HG02970 (cell line): ENCODE results near the gene PEPD.
"Not testable (repeated sequence)": the region's sequence is repeated elsewhere in the genome, so short reads cannot be mapped to it uniquely, and the experiment has no call there.

Source experiments
- ATAC-seq: cut with Tn5 transposase; IDR thresholded peaks from one replicate; pipeline ENCODE4 v1.9.1; 2021; ENCODE audit warnings: mild to moderate bottlenecking, moderate library complexity, moderate number of reproducible peaks; ENCODE audit not compliant: unreplicated experiment, low FRiP score

PEPD gene

DNA sequence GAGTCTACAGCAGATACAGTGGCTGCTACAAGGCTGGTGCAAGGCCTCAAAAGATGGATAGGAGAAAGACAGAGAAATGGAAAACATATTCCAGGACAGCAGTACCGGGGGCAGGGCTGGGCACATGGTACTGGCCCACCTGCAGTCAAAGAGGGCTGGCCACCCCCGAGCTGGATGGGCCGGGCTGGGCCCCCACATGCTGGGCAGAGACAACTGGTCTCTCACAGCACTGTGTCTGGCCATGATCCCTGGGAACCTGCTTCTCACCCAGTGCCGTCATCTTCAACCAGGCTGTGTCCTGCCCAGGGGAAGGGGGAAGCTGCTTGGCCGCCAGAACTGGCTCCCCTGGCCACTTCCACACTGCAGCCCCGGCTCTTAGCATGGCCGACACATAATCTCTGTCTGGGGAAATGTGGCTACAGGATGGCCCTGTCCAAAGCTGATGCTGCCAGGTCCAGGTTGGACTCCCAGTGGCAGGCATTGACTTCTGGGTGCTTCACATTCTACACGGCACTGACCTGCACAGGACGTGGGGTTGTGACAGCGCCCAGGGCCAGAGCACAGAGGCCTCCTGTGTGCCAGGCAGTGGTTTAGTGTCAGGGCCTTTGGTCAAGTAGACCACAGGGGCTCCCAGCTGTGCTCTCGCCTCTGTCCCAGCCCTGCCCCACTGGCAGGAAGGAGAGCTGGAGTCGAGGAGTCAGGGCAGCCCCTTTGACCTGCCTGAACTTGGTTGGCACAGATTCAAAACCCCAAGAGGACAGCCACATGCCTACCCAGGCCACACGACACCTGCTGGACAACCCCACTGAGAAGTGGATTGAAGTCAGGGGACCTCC lies 21.7 kb downstream of the PEPD start:
- no peak for ATAC-seq

DNA sequence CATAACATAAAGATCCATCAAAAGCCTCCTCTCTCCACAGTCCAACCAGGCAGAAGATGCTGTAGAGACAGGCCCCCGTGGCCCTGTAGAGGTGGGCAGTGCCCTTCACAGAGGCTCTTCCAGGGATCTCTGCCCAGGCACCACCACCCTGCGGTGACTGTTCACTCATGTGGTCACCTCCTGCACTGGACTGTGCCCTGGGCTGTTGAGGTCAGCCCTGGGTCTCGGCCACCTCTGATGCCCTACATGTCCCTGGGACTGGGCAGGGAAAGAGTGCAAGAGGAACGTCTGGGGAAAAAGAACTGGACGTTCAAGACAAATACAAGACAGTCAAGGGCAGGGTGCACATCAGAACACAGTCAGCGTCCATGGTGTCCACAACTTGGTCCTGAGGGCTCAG lies 22.3 kb downstream of the PEPD start:
- no peak for ATAC-seq

DNA sequence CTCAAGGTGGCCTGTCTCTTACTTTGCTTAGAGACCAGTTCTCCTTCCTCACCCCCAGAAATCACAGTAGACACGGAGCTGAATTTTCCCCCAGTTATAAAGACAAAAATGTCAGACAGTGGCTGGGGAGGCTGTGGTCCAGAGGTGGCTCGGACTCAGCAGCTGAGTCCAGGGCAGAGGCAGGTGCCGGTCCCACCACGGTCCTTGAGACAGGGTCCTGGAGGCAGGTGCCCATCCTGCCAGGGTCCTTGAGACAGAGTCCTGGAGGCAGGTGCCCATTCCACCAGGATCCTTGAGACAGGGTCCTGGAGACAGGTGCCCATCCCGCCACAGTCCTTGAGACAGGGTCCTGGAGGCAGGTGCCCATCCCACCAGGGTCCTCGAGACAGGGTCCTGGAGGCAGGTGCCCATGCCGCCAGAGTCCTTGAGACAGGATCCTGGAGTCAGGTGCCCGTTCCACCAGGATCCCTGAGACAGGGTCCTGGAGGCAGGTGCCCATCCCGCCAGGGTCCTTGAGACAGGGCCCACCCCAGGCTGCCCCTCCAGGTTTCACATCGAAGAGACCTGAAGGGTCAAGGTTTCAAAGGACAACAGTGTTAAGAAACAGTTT lies 23.1 kb downstream of the PEPD start:
- ATAC-seq = no peak

DNA sequence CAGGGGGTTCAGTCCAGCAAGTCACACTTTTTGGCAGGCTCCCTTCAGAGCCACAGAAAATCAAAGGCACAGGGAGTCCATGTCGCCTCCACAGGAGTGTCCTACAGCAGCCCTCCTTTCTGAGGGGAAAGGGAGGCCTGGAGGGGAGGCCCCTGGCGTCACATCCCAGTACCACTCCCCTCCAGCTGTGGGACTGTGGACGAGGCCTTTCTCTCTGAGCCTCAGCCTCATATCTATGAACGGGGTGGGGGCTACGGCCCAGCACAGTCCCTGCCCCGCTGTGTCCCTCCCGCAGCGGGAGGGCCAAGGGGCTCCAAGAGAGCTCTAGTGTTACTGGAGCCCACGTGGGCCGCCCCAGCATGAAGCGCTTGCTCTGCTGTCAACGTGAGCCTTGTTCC lies 23.8 kb downstream of the PEPD start:
- ATAC-seq = no peak

DNA sequence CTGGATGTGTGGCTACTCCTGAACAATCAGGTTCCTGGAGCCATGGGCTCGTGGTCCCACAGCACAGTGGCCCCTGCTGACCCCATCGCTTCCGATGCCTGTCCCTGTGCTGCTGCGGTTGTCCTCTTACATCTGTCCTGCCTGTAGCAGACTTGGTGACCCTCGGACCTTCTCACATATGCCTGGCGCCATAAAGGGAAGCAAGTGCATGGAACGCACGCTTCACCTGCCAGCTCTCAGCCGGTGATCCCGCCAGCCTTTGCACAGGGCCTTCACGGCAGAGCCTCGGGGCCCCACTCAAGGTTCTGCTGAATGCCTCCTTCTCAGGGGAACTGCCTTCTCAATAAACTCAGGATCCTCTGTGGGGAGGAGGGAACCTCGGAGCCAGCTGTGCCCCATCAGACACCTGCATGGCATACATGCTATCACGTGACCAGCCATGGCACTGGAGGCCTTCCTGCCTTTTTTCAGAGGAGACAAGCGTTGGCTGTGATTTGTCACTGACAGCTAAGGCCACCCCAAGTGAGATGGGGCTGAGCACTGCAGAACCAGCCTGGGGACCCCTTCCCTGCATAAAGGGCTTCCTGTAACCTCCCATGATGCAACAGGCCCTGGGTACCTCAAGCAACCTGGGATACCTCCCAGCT lies 24.3 kb downstream of the PEPD start:
- ATAC-seq = no peak

DNA sequence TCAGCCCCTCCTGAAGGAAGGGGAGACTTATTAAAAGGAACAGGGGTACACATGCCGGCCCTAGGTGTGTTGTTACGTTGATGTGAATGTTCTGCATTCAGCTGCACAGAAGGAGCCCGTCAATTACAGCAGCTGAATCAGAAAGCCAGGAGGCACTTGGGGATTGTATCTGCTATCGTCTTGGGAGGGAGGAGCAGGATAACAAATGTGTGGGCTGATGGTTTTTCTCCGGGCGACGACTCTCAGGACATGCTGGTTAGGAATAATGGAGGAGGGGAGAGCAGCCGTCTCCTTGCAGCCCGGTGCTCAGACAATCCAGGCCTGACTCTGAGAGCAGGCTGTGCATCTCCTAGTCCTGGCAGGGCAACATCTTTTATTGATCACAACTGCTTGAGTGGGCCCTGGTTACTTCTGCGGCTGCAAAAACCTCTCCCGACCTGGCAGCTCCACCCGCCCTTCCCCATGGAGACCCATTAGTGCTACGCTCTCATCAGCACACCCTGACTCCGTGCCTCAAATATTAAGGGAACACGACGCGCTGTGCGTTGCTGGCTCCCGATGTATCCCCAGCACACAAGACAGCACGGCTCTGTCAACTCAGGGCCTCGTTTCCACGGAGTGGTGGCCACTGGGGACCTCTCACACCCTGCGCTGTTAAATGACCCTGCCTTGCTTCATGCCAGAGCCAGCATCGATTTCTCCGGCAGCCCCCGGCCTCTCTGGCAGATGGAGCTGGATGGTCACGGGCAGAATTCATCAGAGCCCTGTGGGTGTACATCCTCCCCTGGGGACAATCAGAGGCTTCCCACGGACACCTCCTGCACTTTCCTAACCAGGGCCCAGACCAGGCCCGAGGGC lies 25.3 kb downstream of the PEPD start:
- ATAC-seq = no peak

DNA sequence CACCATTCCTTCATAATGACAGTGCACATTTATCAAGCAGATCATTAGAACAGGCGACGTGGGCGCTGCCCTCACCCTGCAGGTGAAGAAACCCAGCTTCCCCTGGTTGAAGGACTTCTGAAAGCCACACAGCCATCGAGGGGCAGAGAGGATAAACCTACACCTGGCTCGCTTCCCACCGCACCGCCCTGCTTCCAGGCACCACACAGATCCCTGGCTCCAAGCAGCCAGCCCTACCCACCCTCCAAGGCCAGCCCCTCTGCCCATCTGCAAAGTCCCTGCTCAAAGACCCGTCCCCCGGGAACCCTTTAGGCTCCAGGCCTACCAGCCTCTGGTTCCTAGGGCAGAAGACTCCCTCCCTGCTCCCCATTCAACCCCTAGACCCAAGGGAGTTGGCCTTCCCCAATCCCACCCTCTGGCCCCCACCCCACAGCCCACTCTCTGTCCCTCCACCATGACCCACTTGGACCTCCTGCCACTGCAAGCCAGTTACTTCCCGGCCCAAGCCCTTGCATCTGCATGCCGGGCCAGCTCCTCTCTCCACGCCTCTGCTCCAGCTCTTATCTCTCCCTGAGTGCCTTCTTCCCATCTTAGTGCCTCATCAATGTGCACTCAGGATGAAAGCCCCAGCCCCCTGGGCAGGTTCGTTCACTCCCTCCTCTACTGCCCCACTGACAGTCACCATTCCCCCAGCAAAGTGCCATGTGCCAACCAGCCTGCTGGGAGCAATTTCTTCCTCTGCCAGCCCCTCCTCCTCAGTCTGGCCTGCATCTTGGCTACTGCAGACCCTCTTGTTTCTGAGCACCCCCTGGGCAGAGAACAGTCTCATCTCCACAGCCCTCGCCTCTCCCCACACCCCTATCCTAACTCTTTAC lies 28.0 kb downstream of the PEPD start:
- no peak for ATAC-seq

DNA sequence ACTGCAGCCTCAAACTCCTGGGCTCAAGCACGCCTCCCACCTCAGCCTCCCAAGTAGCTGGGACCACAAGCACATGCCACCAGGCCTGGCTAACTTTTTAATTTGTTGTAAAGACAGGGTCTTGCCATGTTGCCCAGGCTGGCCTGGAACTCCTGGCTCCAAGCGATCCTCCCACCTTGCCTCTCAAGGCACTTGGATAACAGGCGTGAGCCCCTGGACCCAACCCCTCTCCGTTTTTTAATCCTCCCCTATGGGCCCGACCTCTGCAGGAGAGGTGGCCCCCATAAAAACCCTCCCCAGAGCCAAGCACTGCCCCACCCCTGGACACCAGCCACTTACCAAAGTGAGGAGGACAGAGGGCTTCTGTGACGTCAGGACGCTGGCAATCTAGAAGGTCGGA lies 28.6 kb downstream of the PEPD start:
- ATAC-seq = no peak

DNA sequence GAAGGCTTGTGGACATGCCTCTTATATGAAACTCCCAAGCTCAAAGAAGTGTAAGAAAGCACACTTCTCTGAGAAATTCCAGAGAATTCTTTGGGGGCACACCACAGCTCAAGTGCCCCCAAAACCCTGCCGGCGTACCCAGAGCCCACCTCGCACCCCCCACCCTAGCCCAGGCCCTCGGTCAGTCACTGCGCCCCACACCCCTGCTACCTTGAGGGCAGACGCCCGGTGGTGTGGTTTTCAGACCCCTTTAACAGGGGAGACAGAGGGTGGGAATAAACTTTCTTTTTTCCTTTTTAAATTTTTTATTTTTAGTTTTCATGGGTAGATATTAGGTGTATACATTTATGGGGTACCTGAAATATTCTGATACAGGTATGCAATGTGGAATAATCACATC lies 29.5 kb downstream of the PEPD start:
- no peak for ATAC-seq

DNA sequence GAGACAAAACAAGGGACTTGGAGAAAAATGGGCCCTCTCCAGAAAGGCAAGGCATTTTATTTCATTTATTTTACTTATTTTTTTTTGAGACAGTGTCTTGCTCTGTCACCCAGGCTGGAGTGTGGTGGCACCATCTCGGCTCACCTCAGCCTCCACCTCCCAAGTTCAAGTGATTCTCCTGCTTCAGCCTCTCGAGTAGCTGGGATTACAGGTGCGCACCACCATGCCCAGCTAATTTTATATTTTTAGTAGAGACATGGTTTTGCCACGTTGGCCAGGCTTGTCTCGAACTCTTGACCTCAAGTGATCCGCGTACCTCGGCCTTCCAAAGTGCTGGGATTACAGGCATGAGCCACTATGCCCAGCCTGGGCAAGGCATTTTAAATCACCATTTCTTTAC lies 31.0 kb downstream of the PEPD start:
- not testable (repeated sequence) for ATAC-seq

DNA sequence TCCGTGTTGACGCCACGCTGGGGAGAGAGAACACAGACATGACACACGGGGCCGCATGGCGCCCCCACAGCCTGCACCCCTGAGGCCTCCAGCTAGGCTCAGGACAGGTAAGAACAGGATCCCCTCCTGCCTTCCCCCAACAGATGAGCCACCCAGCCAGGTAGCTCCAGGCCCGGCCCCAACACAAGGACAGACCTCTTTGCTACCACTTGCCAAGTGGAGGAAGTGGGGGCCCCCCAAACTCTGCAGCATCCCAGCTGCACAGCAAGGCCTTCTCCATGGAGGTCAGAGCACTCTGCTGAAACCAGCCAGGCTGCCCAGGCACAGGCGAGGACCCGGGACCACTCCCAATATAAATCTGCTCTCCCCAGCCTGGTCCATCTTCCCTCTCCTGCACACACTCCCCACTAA lies 31.5 kb downstream of the PEPD start:
- no peak for ATAC-seq

DNA sequence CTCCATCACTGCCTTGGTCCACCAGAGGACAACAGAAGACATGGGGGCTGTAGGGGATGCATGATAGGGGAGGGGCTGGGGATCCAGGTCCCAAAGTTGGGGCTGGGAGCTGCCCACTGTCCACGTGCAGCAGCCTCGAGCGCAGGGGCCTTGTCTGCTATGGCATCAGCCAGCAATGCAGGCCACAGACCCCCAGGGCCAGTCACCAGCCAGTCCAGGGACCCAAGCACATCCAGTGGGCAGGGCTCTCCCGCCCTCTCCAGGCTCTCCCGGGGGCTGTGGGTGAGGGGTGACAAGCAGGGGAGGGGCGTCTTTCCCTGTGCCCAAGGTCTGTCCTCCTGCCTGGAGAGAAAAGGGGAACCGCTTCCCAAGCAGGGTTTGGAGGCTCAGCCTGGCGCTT lies 32.8 kb downstream of the PEPD start:
- no peak for ATAC-seq

DNA sequence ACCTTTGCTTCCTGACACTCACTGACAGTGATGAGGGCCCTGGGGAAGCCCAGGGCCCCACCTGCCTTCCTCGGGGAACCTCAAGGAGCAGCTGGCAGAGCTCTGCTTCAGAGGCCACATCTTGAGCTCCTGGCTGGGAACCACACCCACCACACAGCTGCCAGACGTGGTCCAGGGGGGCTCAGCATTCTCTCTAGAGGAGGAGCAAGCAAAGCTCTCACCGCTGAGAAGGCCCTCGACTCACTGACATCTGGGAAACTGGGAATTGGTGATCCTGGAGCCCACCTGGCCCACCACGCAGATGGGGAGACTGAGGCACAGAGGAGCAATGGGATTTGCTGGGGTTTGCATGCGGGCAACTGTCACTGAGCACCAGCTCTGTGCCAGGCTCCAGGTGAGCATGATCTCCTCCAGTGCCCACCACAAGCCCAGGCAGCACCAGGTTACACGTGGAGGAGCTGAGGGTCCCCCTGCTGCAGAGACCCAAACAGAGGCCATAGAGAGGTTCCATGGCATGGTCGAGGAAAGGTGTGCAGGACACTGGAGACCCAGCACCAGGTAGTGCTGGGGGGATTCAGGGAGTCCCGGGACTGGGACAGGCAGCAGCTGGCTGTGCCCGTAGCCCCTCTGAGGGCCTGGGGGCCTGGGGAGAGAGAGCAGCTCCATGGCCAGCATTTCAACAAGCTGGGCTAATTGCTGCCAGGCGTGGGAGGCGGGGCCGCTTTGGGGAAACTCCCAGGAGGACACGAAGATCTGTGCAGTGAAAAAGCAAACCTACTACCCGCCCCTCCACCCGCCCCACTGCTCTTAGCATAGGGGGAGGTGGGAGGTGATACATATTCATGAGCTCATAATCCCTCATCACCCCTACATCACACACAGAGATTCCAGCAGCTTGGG lies 33.4 kb downstream of the PEPD start:
- no peak for ATAC-seq

DNA sequence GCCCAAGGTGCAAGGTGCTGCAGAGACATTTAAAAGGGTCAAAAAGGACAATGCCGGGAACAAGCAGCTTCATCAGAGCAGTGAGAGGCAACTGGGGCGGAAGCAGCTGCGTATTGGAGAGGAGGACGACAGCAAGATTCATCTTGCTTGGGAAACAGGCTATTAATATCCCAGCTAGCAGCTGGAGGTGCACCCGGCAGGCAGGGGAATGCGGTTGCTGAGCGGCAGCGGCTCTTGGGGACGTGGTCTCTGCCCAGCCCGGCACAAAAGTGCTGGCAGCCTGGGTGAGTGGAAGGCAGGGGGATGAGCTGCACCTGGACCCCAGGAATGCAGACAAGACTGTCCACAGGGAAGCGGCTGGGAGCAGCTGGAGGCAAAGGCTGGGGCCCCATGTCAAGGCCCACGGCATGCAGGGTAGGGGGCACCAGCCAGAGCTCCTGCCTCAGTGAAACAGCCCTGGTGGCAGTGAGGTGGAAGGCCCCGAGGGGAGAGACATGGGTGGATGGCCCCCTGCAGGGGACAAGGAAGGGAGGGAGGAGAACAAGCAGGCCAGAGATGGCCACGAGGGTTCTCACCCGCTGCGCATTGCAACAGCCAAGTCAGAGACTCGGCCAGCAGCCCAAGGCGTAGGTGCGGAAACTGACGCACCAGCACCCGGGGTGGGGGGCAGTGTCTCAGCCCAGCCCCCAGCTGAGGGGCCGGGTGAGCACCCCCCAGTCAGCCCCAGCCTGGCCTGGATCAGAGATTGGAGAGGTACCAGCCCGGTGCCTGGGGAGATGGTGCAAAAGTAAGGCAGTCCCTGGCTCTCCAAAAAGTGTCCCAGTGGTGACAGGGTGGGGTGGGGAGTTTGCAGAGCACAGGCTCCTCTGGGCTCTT lies 34.4 kb downstream of the PEPD start:
- no peak for ATAC-seq

DNA sequence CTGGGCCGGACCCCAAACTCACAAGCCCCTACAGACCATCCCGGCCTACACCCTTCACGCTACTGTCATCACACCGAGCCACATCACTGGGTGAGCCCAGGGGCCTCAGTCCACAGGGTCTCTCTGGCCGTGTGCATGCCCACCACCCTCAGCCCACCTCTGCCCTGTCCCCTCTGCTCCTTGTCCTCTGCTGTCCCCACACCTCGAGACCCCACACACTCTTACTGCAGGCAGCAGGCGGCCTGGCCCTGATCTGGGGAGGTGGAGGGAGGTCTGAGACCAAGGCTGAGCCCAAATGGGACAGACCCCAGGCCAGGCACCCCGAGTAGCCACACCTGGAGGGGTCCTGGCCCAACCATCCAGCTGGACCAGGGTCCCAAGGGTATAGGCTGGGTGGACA lies 35.2 kb downstream of the PEPD start:
- ATAC-seq = no peak

DNA sequence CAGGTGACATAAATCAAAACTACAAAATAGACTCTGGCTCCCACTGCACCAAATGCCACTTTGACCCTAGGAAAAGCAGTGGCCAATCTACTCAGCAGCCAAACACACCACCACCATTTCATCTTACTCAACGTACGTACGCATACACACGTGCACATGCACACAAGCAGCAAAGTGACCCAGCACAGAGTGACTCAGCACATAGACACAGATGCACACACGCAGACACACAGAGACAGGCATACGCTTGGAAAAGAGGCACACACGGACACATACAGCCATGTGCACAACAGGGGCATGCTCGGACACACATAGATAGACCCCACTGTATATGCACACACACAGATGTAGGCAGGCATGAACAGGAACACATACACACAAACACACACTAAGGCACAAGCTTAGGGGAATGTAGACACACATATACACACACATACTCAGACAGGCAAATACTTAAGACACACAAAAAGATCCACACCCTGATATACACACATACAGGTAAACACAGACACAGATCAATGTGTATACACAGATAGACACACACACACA lies 37.3 kb downstream of the PEPD start:
- no peak for ATAC-seq

DNA sequence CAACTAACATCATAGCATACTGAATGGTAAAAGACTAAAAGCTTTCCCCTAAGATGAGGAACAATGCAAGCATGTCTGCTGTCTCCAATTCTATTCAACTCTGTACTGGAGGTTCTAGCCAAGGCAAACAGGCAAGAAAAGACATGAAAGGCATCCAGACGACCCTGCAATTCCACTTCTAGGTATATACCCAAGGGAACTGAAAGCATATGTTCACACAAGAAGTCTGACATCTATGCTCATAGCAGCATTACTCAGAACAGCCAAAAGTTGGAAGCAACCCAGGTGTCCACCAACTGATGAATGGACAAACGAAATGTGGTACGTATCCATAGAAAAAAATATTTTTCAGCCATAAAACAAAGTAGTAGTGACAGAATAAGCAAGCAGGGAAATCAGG lies 39.1 kb downstream of the PEPD start:
- ATAC-seq = no peak

DNA sequence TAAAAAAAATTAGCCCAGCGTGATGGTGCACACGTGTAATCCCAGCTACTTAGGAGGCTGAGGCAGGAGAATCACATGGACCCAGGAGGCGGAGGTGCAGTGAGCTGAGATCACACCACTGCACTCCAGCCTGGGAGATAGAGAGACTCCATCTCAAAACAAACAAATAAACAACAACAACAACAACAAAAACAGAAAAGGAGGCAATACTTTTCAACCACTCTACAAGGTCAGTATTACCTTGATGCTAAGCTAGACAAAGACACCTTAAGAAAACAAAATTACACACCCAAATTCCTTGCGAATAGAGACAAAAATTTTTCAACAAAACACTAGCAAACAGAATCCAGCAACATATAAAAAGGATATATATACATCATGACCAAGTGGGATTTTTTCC lies 39.7 kb downstream of the PEPD start:
- ATAC-seq = no peak
